ENCODE results near the gene ZC3H10.

Gene ZC3H10

GRCh38 chr12:56172839-56173238 lies 54.8 kb downstream of the ZC3H10 start:
- no peak for DNase-seq (ENCODE audit: low read depth, low spot score)

Data from activated naive CD8-positive, alpha-beta T cell treated with anti-CD3 and anti-CD28 coated beads, Interleukin-2, amount 50 U/mL, for 16 hours (primary cell).